OCI-M1 (cell line): ENCODE results near the gene ZBTB42.

Experiments used
- DNase-seq: peaks from one replicate; lab custom pipeline; 2025; lab: John Stamatoyannopoulos, UW

Gene ZBTB42

DNA sequence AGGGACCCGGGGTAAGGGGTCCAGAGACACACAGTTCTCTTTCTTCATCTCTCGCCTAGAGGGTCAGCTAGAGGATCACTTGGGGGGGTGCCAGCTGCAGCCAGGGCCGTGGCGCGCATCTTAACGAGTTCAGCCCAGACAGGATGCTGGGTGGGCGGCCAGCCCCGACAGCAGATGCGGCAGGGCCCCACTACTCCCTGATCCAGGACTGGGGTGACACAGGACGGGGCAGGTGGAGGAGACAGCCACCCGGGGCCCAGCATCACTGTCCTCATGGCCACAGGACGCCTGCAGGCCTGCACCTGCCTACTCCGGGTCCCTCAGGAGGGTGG lies 18.1 kb upstream of the ZBTB42 start:
- DNase-seq: no peak

DNA sequence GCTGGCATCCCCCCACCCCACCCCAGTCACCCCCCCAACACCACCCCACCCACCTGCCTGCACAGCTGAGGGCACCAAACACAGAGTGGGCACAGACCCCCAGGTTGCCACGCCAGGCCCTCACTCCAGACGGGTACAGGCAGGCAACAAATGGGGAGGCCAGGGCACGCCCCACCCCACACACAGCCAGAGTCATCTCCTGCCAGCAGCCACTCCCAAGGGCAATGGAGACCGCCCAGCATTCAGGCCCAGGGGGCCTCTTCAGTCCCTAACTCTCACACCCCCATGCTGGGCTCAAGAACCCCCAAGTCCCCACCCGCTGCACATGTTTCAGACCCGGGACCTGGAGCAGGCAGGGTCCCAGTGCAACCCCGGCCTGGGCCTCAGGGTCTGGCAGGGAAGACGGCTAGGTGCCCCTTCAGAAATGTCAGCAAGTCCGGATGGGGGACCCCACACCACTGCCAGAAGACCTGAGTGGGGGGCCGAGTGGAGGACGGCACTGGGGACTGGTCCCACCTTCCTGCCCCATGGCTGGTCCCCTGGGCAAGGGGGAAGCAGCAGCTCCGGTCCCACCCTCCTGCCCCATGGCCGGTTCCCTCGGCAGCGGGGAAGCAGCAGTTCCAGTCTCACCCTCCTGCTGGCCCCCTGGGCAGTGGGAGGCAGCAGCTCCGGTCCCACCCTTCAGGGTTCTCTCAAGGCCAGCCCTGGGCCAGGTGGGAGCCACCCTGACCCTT lies 17.2 kb upstream of the ZBTB42 start:
- no peak for DNase-seq

DNA sequence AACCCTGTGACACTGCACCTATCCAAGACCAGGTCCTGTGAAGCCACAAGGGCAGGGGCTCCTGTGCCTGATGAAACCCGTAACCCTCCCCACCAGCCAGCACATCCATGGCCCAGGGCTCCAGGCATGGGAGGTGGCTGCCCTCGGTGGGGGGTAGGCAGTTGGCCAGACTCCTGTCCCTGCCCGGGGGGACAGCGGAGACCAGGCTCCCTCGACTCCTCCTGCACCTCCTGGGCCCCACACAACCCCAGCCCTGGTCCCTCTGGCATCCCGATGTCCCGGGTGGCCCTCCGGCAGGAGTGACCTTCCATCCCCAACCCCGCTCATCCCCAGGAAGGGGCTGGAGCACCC lies 16.7 kb upstream of the ZBTB42 start:
- no peak for DNase-seq

DNA sequence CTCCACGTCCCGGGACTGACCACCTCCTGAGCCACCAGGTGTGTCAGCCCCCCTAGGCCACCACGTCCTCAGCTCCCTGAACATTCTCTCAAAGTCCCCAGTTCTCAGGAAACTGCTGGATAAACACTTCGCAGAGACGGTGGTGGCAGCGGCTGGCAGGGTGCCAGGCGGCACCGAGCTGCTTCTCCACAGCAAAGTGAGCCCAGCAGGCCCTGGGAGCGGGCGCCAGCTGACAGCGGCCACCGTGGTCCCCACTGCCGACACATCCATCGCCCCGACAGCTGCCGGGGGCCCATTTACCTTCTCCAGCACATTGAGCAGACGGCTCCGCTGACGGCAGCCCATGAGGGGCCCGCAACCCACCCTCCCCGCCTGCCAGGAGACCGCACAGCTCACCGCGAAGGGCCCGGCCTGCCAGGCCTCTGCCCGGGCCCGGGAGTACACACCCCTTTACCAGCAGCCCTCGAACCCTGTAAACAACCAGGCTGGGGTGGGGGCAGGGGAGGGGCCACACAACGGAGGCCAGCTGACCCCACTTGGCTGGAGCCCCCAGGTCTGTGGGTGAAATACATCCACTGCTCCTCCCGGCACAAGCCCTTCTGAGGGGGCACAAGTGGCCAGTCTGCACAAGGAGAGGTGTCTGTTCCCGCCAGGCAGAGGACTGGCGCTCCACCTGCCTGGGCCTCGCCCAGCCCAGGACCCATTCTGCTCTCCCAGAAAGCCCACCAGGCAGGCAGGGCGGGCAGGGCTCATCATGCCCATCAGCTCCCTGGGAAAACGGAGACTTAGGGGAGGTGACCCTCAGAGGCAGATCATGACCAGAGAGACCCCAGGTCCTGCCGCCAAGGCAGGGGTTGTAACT lies 15.8 kb upstream of the ZBTB42 start:
- no peak for DNase-seq

DNA sequence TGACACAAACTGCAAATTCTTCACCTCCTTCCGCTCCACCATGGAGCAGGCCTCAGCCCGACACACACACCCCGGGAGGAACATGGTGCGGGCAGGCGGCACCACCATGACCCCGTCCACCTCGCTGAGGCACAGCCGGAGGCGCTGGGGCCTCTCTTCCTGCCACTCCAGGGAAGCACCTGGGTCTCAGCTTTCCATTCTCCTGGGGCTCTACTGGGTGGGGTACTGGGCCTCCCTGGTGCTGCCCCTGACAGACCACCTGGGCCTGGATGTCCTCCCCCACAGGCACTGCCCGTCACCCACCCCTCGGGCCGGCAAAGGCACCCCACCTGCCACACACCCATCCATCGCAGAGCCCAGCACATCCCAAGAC lies 15.2 kb upstream of the ZBTB42 start:
- no peak for DNase-seq

DNA sequence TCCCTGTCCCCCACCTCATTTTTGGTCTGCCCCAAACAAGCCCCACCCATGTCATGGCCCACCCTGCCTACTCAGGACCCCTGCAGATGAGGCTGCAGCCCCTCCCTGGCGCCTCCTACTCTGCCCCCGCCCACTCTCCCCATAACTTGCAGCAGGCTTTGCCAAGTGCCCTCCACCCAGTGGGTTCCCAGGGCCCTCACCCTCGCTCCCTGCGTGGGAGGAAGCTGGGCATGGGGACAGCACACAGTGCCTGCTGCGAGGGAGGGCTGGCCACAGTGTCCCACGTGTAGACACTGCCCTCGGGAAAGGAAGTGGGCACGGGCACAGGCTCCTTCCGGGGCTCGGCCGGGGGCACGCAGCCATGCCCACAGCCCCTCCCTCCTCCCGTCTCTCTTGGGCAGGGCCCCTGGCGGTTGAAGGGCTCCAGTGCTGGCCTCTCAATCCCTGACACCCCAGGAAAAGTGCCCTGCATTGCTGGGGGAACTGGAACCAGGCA lies 14.8 kb upstream of the ZBTB42 start:
- no peak for DNase-seq

DNA sequence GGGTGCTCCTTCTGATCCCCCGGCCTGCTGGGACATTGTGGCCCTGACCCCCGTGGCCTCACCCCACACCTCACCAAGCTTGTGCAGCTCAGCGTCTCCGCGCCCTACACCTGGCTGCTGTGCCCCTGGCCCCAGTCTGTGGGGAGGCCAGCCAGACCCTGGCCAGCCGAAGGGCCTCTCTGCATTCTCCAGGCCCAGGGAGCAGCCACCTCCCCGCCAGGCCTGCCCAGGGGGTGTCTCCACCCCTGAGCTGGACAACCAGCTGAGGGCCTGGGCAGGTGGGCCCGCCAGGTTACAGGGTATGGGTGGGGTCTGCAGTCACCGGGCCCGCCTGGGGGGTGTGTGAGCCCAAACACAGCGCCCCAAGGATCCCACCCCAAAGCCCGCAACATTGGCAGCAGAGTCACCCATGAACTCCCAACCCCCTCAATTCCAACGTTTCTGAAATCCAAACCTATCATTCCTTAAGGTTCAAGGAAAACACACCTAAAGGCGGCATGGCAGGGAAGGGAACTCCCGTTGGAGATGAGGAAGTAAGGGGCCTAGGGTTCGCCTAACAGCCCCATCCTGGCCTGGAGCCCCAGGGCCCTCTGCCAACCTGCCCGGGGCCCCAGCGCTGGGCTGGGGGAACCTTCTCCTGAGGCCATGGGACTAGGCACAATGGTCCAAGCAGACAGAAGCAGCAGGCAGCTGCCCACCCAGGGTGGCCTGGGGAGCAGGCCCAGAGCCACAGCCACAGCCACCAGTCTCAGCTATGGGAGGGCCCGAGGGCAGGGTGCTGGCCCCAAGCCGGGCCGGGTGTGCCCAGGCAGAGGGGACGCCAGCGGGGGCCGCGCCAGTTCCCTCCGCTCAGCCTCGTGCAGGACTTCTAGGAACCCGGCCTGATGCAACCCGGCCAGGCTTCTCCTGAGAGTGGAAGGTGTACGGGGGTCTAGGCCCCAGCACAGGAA lies 13.9 kb upstream of the ZBTB42 start:
- no peak for DNase-seq

DNA sequence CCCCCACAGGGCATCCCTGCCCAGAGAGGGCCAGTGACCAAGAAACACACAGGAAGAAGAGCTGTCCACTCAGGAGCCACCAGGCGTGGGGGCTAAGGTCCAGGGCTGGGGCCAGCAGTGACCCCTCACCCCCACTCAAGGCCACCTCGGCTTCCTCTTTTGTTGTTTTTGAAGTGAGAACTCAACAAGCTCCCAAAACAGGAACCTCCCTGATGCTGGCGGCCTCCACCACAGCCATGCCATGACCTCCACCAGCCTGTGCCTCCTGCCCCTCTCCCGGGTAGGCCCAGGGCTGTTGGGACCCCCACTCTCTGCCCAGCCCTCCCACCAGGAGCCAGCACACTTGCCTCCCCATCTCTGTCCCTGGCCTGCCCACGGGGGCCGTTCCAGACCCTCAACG lies 13.2 kb upstream of the ZBTB42 start:
- DNase-seq: peak; percentile 0

DNA sequence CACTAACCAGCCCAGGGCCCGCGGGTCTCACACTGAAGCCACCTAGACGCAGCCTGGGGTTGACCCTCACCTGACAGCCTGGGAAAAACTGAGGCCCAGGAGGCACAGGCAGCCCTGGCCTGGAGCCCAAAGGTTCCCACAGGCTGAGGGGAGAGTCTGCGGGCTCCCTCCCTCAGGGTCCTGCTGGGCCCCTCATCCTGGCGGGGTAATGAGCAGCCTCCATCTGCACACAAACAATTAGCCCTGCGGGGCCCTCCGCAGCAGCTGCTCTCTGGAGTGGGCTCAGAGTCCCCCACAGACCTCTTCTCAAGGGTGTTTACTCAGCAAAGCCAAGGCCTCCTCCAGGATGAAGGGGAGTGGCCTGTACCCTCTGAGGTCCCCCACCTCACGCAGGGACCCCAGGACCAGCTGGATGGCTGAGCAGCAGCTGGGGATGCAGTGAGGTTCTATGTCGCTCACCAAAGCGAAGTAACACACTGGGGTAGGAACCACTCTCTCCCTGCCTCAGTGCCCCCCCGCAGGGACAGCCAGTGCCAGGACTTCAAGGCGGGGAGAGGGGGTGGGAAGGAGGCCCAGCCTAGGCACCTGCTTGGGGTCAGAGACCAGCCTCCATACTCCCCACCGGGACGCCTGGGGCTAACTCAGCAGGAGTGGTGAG lies 12.6 kb upstream of the ZBTB42 start:
- no peak for DNase-seq

DNA sequence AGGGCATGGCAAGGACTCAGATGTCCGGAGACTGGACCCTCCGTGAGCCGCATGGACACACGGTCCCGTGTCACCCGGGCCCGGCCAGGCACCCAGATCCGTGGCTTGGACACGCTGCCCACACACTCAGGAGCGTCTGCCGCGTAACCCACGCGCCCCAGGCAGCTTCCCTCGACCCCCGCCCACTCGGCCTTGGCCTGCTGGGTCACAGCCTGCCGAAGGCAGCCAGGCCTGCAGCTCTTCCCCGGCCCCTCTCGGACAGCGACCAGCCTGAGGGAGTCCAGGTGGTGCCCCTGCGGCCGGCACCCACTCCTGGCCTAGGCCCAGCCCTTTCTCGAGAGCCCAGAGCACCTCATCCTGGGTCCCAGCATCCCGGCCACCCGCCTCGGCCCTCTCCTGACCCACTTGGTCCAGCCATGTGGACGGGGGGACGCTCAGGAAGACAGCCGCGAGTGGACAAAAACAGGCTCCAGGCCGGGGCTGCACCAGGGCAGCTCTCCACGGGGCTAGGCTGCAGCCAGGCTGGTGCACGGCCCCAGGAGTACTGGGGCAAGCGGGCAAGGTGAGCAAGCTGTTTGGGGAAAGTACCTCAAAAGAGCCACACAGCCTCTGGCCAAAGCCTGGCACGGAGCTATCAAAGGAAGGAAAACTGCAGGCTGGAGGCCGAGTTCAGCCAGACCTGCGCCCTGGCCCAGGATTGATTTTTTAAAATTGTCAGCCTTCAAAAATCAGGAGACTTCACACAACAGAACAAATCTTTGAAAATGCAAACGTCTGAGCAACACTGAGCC lies 11.8 kb upstream of the ZBTB42 start:
- DNase-seq: no peak

DNA sequence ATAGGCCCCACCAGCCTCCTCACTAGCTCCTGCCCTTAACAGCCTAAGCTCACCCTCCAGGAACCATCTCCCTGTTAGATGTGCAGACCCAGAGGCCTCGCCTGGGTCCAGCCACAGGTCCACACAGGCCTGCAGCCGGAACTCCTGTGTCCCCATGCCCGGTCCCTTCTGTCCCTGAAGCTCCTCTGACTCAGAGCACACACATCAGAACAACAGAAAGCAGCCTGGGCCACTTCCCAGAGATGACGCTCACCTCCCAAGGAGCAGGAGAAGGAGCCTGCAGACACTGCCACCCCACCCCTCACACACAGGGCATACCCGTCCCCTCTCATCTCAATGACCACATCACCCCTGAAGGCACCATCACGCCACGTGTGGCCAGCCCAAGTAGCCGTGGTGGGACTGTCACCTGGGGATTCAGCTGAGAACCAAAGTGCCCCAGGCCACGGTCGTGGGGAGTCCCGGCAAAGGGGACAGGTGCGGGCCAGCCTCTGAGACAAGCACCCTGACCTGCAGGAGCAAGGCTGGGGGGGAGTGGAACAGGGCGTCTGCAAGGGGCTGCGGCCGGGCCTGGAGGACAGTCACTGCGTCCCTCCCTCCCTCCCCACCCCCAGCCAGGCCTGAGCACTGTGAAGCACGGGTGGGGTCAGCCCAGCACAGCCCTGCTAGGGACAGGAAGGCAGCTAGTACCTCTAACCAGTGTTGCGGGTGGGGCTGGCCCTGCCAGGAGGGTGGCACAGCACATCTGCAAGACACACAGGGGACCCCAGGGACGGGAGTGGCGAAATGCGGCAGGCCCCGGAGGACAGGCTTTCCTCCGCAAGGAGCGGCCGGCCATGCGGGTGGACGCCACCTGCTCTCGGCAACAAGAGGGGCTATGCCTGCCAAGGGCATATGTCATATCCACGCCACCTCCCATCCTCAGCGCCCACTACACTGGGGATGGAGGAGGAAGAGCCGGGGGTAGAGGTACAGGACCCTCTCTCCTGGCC lies 10.9 kb upstream of the ZBTB42 start:
- DNase-seq: no peak

DNA sequence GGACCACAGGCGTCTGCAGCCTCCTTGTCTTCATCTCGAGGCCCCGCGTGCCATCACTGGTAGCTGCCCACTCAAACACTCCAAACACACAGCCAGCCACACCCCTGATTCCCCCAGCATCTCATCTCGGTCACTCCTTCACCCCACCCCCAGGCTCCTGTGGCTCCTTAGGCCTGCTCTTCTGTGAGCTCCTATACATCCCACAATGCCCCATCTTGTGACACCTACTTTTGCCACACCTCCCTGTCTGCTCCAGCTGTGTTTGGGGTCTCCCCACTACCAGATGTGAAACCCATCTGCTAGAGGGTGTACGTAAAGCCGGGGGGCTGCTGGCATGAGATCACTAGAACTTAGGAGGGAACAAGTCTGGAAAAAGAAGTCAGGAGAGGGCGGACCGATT lies 9.5 kb upstream of the ZBTB42 start:
- DNase-seq: no peak

DNA sequence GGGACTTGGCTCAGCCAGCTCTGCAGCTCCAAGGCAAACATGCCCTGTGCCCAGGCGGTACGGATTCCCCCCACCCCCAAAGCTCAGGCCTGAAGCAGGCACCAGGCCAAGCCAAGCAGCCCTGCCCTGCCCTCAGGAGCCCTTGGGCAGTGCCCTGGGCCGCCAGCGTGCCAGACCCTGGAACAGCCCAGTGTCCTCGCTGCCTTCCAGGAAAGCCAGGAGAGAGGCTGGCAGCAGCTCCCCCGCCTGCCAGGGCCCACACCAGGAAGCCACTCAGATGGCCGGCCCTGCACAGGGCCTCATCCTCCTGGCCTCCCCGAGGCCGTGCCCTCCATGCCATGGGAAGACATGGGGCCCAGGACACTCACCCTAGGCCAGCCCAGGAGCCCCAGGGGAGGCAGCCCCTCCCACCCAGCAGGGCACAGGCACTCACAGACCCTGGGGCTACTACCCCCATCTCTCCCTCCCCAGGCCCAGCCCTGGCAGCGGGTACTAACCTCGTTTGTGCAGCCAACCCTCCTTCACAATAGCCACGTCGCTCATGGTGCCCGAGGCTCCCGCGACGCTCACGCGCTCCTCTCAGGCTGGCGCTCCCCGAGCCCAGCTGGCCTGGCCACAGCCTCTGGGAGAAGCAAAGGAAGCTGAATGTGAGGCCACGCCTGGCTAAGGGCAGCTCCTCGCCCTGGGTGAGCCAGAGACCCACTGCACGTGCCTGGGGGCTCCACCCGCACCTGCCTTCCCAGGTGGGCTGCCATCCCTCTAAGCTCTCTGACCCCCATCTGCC lies 8.6 kb upstream of the ZBTB42 start:
- DNase-seq: no peak

DNA sequence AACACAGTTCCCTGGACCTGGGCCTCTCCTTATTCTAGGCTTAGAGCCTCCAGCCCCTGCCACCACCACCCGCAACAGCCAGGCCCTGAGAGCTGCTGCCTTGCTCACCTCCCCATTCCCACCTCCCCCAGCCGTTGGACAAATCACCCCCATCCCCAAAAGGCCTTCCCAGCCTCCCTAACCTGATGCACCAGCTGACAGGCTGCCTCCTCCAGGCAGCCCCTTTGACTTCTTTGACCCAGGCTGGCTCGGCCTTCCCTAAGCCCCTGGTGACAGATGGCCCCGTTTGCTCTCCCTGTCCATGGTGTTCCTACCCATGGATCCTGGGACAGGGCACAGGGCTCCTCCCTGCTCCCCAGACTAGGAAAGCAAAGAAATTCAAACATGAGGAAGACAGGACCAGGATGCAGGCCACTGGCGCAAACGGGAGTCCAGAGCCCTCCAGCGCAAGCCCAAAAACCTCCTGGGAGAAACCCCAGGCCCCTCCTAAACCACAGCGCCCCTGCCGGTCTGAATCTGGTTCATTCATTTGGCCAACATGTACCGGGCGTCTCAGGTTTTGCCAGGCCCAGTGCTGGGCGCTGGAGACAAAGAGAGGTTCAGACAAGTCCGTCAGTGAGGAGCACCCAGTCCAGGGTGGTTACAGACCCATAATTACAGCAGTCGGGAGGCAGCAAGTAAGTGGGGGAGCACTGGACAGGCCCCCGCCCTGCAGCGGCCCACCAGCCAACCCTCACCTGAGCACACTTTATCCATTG lies 7.8 kb upstream of the ZBTB42 start:
- DNase-seq: no peak

DNA sequence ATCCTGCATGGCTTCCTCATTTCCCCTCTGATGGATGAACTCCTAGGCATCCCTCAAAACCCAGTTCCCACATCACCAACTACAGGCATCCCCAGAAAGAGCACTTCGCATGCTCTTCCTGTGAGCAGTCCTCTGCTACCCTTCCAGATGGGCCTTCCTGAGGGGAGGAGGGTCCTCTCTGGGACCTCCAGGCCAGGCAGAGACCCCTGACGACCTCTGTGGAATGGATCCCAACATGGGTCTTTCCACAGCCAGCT lies 7.3 kb upstream of the ZBTB42 start:
- DNase-seq: no peak

DNA sequence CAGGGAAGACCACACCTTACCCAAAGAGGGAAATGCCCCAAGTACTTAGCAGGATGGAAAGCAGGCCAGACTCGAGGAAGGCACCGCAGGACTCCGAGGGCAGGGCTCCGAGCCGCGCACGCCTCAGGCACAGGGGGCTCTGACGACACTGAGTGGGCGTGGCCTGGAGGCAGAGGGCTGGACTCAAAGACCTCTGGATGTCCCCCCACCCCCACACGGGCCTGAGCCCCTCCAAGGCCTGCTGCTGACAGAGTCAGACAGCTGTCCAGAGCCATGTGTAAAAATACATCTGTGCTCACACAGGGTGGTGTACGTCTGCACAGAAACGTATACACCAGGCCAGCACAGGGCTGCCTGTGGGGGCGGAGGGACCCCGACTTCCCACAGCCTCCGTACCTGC lies 6.8 kb upstream of the ZBTB42 start:
- no peak for DNase-seq

DNA sequence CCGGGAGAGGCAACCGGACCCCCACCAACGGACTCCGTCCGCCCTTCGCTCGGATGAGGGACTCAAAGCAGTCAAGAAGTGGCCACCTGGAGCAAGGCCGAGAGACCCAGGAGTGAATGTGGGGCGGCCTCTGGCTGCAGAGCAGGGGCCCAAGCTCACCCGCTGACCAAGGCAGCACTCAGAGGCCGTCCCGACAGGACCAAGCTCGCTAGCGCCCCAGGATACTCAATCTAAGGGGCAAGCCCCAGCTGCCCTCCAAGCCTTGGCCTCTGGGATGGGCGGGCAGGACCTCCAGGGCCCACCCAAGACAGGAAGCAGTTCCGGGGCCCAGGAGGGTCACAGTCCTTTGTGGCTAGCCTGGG lies 6.3 kb upstream of the ZBTB42 start:
- DNase-seq: peak; percentile 3

DNA sequence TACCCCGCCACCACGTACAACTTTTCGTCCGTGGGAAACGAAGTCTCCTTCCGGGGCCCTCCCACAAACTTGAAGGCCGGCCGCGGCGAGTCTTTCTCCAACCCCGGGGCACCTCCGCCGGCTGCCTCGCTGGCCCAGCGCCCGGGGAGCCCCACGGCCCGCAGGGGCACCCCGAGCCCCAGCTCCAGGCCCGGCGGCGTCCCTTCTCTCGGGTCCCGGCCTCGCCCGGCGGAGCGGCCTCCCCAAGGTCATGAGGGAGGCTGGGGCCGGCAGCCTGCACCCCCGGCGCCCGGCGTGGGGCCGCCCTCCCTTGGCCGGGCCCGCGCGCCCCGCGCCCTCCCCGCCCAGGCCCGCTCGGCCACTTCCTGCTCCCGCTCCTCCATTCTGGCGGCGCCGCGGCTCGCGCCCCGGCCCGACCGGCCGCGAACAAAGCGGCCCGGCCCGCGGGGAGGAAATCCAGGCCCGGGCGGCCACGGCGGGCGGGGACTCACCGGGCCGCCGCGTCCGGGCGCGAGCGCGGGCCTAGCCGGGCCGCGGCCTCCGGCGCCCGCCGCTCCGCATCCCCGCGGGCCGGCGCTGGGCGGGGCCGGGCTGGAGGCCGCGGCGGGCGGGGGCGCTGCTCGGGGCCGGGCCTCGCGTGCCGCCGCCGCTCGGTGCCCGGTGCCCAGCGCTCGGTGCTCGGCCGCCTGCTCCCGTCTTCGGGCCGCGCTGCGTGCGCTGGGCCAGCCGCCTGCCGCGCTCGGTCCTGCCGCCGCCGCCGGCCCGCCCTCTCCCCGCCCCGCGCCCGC lies 5.7 kb upstream of the ZBTB42 start, which contains the start of gene AKT1:
Gene AKT1, minus strand, starts transcription at position 756 of the 788 bp plus-strand sequence. CDS start 3,105 bp downstream, outside the sequence.
- DNase-seq: no peak
